GM10248 (cell line): Measurements from ENCODE around the gene IGFBPL1.

Source experiments
- CTCF ChIA-PET: fragments of 300-600 bp; sonication (Branson Sonifier 250); formaldehyde crosslinking; extraction: SDS; loops from one replicate; lab custom pipeline; 2021; ENCODE audit warnings: antibody characterized with exemption; lab: Yijun Ruan, JAX
- POLR2A ChIA-PET: fragments of 350-650 bp; sonication (Branson Sonifier 250); formaldehyde crosslinking; extraction: SDS; loops from one replicate; lab custom pipeline; 2020; ENCODE audit warnings: antibody characterized with exemption; lab: Yijun Ruan, JAX
- DNase-seq: peaks from one replicate; pipeline ENCODE4 v3.0.0; 2012; ENCODE audit errors: extremely low spot score
- TF ChIP-seq, protein P1 (sequence below): IDR thresholded peaks from 2 replicates; pipeline ENCODE4 v1.5.1; 2012; ENCODE audit warnings: mild to moderate bottlenecking, low read depth; ENCODE audit errors: extremely low read depth, missing control alignments, control extremely low read depth

The IGFBPL1 gene

DNA sequence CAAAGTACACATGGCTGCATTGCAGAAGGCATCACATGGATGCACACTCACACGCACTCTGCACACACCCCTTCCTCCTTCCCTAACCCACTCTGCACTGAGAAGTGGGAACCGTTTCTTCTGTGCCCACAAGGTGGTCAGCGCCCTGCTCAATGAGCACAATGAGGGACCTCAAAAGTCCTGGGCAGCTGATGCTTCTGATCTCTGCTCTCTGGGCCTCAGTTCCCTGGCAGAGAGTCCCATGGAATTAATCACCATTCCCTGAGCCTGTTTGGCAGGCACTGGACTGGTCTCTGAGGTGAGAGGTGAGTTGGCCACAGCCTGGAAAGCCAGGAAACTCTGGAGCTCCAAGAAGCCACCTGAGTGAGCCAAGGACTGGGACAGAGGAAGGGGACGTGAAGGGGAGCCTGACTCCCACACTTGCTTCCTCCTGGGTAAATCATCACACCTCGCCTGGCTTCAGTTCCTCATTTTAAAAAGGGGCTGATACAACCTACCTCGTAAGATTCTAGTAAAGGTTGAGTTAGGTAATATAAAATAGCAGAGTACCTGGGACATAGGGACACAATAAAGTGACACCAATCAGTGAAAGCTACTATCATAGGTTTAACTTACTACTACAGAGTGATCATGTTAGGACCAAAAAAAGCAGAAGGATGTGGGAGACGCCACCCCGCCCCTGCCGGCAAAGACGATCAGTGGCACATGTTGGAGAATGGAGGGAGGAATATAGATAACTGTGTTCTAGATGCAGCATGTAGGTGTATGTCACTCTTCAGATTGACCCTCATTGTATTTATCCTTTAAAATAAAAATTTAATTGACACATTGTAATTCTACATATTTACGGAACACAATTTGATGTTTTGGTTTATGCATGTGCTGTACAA, 21.1 kb upstream of the IGFBPL1 start:
- DNase-seq: peak; percentile 68
- ChIA-PET CTCF (interaction anchor here (1.4 to 1.6 kb wide), 2 partner anchors 12 to 28 kb away, joined by 3 read pairs; no protein-coding TSS in a partner anchor), POLR2A (no interaction called here)
- TF ChIP-seq, protein P1, sequence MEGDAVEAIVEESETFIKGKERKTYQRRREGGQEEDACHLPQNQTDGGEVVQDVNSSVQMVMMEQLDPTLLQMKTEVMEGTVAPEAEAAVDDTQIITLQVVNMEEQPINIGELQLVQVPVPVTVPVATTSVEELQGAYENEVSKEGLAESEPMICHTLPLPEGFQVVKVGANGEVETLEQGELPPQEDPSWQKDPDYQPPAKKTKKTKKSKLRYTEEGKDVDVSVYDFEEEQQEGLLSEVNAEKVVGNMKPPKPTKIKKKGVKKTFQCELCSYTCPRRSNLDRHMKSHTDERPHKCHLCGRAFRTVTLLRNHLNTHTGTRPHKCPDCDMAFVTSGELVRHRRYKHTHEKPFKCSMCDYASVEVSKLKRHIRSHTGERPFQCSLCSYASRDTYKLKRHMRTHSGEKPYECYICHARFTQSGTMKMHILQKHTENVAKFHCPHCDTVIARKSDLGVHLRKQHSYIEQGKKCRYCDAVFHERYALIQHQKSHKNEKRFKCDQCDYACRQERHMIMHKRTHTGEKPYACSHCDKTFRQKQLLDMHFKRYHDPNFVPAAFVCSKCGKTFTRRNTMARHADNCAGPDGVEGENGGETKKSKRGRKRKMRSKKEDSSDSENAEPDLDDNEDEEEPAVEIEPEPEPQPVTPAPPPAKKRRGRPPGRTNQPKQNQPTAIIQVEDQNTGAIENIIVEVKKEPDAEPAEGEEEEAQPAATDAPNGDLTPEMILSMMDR: no peak

DNA sequence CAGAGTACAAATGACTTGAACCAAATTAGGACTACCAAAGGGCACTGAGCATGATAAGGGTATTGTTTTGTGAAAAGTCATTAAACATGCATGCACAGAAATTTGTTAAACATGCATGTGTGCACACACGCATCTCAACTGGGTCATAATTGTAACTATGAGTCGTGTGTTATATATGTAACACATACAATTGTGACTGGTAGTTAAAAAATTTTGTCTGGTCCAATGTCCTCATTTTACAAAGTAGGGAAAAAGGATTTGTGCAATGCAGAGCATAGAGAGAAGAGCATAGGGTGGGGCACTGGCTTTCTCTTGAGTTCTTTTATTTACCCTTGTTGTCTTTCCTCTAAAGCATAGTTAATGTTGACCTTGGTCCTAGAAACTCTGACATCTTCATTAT, 19.3 kb upstream of the IGFBPL1 start:
- CTCF ChIA-PET: interaction anchor here (1.1 to 1.4 kb wide), 3 partner anchors 10 to 22 kb away, joined by 3 to 7 read pairs (median 4); no protein-coding TSS in a partner anchor
- POLR2A ChIA-PET: no interaction called here
- no peak for DNase-seq
- TF ChIP-seq, protein P1: no peak

DNA sequence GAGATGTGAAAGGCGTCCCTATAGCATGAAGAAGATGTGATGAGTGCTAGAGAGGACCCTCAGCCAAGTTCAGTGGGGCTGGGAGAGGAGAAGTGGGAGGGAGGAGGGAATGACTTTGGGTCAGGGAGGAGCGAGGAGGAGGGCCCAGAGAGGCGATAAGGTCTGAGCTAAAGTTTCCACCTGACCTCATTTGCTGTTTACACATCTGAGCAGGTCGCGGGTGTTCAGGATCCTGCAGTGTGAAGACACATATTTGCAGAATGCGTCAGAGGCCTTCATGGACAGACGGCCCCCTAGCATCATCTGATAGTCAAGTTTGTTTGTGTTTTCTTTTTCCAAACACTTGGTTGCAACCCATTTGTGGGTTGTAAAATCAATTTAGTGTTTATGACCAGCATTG, 18.9 kb upstream of the IGFBPL1 start:
- DNase-seq: no peak
- TF ChIP-seq, protein P1: no peak
- POLR2A ChIA-PET: no interaction called here
- CTCF ChIA-PET: interaction anchor here (1.0 to 1.6 kb wide), 4 partner anchors 10 to 48 kb away, joined by 3 to 6 read pairs (median 4); no protein-coding TSS in a partner anchor

DNA sequence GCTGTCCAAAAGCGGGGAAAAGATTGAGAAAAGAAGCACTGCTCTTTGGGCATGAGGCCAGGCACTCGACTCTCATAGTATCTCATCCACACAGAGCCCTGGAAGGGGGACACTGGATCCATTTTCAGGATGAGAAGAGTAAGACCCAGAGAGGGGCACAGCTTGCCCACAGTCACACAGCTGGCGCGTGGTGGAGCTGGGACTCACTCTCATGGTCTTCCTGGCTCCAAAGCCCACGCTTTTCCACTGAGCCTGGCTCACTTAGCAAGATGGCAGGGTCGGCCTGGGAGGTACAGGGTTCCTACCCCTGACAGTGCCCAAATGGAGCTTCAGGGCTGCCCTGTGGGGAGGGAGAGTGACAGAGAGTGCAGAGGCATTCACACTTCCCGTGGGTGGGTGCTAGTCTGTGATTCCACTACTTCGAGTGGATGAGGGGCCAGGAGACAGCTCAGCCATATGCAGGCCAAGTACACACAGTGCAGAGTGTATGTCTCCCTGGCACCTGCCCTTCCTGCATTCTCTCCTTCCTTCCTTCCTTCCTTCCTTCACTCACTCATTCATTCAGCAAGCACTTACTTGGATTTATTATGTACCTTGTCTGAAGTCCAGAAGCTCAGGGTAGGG, 18.3 kb upstream of the IGFBPL1 start:
- ChIA-PET CTCF (interaction anchor here (1.0 to 1.6 kb wide), 4 partner anchors 9 to 48 kb away, joined by 3 to 6 read pairs (median 4); no protein-coding TSS in a partner anchor), POLR2A (no interaction called here)
- TF ChIP-seq, protein P1: no peak
- DNase-seq: no peak

DNA sequence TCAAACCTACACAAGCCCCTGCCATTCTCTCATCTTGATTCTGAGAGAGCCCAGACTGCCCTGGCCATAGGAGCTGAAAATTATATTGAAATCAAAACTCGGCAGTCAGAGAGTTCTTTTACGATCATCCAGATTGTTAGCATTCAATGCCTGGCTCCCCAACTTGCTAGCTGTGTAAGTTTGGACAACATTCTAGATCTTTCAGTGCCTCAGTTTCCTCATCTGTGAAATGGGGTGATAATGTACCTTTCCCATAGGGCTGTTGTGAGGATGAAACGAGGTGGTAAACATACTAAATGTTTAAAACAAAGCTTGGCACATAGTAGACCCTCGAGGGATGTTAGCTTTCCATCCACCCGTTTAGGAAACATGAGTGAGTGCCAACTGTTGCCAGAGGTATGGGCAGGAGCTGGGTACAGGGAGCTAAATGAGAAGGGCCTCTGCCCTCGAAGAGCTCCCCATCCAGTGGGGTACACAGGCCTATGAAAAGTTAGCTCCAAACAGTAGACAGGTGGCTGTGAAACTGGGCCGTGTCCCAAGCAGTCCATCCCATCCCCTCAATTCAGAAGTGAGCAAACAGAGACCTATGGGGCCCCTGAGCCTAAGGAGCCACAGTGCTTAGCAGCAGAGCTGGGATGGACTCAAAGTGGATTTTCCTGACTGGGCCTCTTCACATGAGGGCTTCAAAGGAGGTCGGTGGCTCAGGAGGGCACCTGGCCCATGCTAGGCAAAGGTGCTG, 17.3 kb upstream of the IGFBPL1 start:
- CTCF ChIA-PET: interaction anchor here (0.9 to 1.6 kb wide), 5 partner anchors 8 to 22 kb away, joined by 3 to 6 read pairs (median 5); no protein-coding TSS in a partner anchor

More for the DNA sequence above, 17.3 kb upstream of the IGFBPL1 start:
- TF ChIP-seq, protein P1: no peak
- POLR2A ChIA-PET: no interaction called here
- no peak for DNase-seq
